GM10847 (cell line): ENCODE data around the gene CCDC85B.
A peak's percentile ranks its signal among the peaks of the same experiment; 100 is the strongest.

Experiments used
- POLR2A ChIP-seq: IDR thresholded peaks from 2 replicates; pipeline ENCODE4 v1.6.1; 2011; ENCODE audit not compliant: insufficient read length; ENCODE audit errors: extremely low read depth

CCDC85B gene

DNA sequence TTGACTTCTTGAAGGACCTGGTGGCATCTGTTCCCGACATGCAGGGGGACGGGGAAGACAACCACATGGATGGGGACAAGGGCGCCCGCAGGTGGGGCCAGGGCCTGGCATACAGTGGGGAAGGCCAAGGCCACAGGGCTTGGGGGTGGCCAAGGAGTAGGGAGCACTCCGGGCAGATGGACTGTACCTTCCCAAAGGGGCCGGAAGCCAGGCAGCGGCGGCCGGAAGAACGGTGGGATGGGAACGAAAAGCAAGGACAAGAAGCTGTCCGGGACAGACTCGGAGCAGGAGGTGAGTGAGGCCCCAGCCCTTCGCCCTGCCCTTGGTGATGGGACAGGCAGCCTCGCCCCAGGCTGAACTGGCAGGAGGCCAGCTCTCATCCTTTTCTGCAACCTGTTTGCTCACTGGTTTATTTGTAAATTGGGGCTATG lies 29.9 kb downstream of the CCDC85B start:
- TF ChIP-seq POLR2A: no peak

DNA sequence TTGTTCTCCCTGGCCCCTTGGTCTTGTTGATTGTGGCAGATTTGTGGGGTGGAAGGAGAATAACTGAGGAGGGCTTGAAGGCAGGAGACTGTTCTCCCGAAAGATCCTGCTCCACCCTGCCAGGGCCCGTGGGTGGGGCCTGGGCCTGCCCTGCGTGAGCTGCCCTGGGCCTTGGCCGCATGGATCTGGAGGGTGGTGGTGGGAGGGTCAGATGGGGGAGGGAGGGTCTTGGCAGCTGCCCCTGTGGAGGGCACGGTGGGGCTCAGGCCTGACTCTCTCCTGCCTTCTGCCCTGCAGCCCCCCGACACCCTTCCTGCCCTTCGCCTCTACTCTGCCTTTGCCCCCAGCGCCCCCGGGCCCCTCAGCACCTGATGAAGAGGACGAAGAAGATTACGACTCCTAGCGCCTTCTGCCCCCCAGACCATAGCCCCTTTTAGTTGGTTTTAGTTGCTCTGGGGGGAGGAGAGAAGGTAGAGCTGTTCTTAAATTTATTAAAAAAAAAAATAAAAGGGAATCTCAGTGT lies 30.6 kb downstream of the CCDC85B start:
- TF ChIP-seq POLR2A: no peak

DNA sequence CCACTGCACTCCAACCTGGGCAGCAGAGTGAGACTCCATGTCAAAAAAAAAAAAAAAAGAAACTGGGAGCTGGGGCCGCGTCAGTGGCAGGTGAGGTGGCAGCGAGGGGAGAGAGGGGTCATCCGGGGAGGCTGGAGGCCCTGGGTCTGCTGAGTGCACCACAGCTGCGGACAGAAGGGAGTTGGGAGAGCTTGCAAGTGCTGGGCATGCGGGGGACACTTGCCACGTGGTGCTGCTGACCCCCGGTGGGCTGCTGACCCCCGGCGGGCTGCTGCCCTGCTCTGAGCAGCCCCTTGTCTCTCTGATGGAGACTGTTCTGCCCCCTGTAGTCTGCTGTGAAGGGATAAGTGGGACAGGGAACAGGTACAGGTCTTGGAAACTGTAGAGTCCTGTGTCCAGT lies 31.4 kb downstream of the CCDC85B start:
- no peak for TF ChIP-seq POLR2A

DNA sequence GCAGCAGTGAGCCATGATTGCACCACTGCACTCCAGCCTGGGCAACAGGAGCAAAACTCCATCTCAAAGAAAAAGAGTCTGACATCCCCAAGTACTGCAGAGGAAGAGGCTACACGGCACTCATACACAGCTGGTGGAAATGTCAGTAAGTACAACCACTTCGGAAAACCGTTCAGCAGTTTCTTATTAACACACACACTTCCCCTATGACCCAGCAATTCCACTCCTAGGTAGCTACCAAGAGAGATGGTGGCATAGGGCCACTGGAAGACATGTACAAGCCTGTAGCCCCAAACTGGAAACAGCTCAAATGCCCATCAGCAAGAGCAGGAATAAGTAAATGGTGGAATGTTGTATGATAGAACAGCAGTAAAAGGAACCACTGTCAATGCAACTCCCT lies 32.1 kb downstream of the CCDC85B start:
- no peak for TF ChIP-seq POLR2A

DNA sequence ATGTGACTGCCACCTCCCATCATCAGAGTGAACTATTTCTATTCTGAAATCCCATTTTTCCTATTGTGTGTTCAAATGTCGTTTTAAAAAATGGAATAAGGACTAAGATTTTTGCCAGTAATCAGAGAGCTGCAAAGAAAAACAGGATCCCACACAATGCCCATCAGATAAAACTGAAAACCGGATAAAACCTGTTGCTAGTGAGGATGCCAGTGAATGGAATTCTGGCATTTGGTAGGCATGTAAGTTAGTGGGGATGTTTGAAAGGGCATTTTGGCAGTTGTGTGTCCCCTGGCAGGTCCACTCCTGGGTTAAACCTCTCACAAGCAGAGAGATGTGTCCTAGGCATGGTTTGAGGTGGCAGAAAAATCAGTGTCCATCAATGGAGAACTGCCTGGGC lies 34.9 kb downstream of the CCDC85B start:
- TF ChIP-seq POLR2A: no peak

DNA sequence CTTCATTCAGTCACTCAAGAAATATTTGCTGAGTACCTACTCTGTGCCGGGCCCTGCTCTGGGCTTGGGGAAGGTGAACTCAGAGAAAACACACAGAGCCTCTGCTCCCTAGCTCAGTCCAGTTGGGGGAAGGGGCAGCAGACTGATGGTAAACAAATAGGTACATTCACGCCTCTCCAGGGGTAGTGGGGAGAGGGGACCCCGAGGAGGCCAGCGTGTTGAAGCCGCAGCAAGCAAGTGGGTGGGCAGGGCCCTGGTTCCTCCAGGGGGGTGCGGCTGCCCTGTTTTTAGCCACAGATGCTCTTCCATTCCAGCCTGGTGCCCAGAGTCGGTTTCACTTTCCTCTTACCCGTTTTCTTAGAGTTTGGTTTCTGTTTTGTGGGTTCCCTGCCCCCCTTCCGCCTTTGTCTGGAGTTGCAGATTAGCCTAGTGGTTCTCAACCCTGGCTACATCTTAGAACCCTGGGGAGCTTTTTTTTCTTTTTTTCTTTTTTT lies 37.5 kb downstream of the CCDC85B start:
- peak; percentile 42 for TF ChIP-seq POLR2A

DNA sequence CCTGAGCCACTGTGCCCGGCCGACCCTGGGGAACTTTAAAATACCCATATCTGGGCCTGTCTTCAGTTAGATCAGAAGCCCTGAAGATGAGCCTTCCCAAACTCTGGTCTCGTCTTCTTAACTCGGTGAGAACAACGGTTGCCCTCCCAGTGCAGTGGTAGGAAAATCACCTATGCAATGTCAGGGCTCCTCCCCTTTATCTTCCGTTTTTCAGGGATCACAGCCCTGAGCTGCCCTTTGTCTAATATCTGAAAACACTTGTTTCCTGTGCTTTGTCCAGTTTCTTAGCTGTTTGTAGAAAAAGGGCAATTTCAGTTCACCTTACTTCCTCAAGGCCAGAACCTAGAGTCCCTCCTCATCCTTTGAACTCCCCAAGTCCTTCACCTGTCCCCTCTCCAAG lies 38.2 kb downstream of the CCDC85B start:
- no peak for TF ChIP-seq POLR2A

DNA sequence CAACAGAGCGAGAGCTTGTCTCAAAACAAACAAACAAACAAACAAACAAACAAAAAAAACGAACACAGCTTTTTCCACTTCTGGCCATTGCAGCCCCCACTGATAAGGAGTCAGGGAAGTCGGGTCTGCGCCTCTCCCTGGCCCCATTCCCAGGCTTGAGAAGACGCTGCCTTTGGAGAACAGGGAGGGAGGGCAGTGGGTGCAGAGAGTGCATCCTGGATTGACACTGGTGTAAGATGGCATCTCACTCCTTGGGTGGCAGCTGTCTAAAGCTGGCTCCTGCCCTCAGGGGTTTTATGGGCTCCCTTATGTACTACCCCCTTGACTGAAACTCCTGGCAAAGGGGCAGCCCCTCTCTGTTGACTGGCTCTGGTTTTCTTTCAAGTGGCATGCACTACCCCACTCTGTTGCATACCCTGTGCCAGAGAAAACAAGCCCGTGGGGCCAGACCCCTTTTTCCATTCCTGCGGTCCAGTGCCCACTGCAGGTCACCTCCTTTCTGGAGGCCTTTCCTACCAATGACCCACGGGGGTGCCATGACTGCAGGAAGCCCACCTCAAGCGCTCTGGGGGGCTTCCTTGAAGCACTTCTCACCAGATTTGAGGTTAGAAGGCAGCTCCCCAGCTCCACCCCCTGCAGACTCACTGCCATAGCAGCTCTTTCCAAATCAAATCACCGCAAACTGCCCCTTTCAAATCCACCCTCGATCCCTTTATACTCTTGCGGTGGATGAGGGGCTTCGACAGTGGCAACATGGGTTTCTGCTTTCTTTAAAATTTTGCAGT lies 41.5 kb downstream of the CCDC85B start:
- no peak for TF ChIP-seq POLR2A

DNA sequence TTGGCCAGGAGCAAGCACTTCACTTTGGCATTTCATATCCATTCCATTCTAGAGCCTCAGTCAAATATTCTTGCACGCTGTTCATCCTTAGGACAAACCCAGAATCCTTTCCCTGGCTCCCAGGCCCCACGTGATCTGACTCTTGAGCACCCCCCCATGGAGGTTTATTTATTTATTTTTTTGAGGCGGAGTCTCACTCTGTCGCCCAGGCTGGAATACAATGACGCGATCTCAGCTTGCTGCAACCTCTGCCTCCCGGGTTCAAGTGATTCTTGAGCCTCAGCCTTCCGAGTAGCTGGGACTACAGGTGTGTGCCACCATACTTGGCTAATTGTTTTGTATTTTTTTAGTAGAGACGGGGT lies 42.1 kb downstream of the CCDC85B start:
- no peak for TF ChIP-seq POLR2A

DNA sequence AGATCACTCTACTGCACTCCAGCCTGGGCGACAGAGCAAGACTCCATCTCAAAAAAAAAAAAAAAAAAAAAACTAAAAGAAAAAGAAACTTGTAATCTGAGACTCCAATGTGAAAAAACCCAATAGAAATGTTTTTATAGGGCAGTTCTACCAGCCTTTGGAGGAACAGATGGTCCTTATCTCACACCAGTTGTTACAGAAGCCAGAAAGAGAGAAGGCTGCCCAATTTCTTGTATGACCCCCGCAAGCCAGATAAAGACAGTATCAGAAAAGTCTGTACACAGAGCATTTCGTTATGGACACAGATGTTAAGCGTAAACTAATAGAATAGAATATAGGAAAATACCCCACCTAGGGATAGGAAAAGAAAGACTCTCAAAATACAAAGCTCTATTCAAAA lies 43.5 kb downstream of the CCDC85B start:
- no peak for TF ChIP-seq POLR2A

DNA sequence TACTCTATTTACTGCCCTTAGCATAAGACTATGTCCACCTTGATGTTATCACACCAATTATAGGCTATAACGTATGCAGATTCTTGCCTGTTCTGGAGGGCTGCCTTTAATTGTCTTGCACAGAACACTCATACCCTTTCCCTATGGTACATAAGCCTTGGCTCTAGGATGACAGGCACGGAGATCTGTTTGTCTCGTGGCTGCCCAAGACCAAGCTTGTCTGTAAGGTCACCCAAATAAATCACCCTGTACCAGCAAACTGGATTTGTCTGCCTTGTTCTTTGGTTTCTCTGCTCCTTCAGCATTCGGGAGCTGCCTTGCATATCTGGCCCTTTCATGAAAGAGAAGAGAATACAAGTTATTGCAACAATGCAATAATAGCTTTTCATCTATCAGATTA lies 47.3 kb downstream of the CCDC85B start:
- no peak for TF ChIP-seq POLR2A
